Prostate gland (tissue), 2 donors: ENCODE measurements around the gene EFR3B. TPM values are rescaled to one million over a fixed set of nuclear protein-coding genes. Genes with fewer than 3 reads are reported as not detected.

Experiments
- DNase-seq: peaks from one replicate; pipeline ENCODE4 v3.0.0-alpha.2; 2019; ENCODE audit warnings: low spot score
- H3K27ac ChIP-seq, 2 donors: fragments of 200-600 bp; sonication (generic); 2 replicates each; pipeline ENCODE4 v1.5.1; 2017 to 2019
- H3K27me3 ChIP-seq: fragments of 200-600 bp; sonication (generic); replicated peaks from 2 replicates; pipeline ENCODE4 v1.5.1; 2019; ENCODE audit not compliant: insufficient read depth
- H3K36me3 ChIP-seq, 2 donors: fragments of 200-600 bp; sonication (generic); 1 replicate in 1 of 2; 2 replicates in 1 of 2; pipeline versions ENCODE4 v1.5.1 to v1.8.1; 2017 to 2019
- H3K4me1 ChIP-seq: fragments of 200-600 bp; sonication (generic); replicated peaks from 2 replicates; pipeline ENCODE4 v1.5.1; 2019
- H3K4me3 ChIP-seq, 2 donors: fragments of 200-600 bp; sonication (generic); 2 replicates each; pipeline ENCODE4 v1.5.1; 2017 to 2019
- H3K9me3 ChIP-seq: fragments of 200-600 bp; sonication (generic); 2 replicates; pipeline ENCODE4 v1.5.1; 2017
- CTCF ChIP-seq, 4 experiments: fragments of 200-600 bp in 2 of 4; fragments of 450-650 bp in 2 of 4; sonication (generic) in 2 of 4; IDR thresholded peaks; 1 replicate in 3 of 4; 2 replicates in 1 of 4; pipeline ENCODE4 v1.5.1; 2016 to 2019; ENCODE audit warnings: antibody characterized with exemption in 4 of 4, mild to moderate bottlenecking in 2 of 4, moderate library complexity in 2 of 4
- POLR2A ChIP-seq: fragments of 450-650 bp; IDR thresholded peaks from one replicate; pipeline ENCODE4 v1.6.1; 2016; ENCODE audit warnings: antibody characterized with exemption, mild to moderate bottlenecking
- POLR2AphosphoS5 ChIP-seq: sonication (generic); formaldehyde crosslinking; IDR thresholded peaks from one replicate; pipeline ENCODE4 v1.6.1; 2017; ENCODE audit warnings: antibody characterized with exemption
- WGBS: methylation state at CpG from one replicate; pipeline ENCODE4 v1.1.5; 2018; 5-methylcytosine and 5-hydroxymethylcytosine counted together
- intact Hi-C: fragments of 100-400 bp; cut with DNase I; formaldehyde crosslinking; loops from one replicate; pipeline ENCODE4 v1.14.2; 2022
- total RNA-seq, 2 donors: library from RNA; depleted of rRNA; stranded (reverse); fragments of >200 nt; gene quantifications; one replicate each; pipeline ENCODE4 v1.1.0, GENCODE V29; 2016

EFR3B gene
- total RNA-seq, 2 donors from 2014 or later = 0.14 to 1.6 TPM

- no peak for DNase-seq
- TF ChIP-seq CTCF (IDR thresholded peaks at IDR 0.05) = no peak
- TF ChIP-seq POLR2AphosphoS5 = no peak
- no peak for TF ChIP-seq POLR2A
- Histone ChIP-seq H3K4me1 (no peaks in the 10 kb centered on the region), H3K27ac (no peak overlapping the region), H3K9me3 (no peaks in the 10 kb centered on the region), H3K4me3 (no peak overlapping the region), H3K36me3 (no peaks in the 10 kb centered on the region), H3K27me3 (no peaks in the 10 kb centered on the region)
- WGBS = 95% methylated on average over 6 of the region's 6 CpGs
- intact Hi-C loops = no loop called here
Observed at GRCh38 chr2:25174192-25174861, 132.5 kb downstream of the EFR3B start.

GRCh38 chr2:25176138-25176537, 134.3 kb downstream of the EFR3B start:
- H3K36me3 ChIP-seq = no peaks in the 10 kb centered on the region
- intact Hi-C loops = no loop called here
- TF ChIP-seq POLR2A (no peak), POLR2AphosphoS5 (no peak), CTCF (IDR thresholded peaks at IDR 0.05) (no peak)
- H3K4me3 ChIP-seq = no peak overlapping the region
- no peak overlapping the region for H3K27ac ChIP-seq
- H3K27me3 ChIP-seq = no peaks in the 10 kb centered on the region
- H3K4me1 ChIP-seq = no peaks in the 10 kb centered on the region
- H3K9me3 ChIP-seq = no peaks in the 10 kb centered on the region
- 84% methylated on average over 6 of the region's 6 CpGs for WGBS
- DNase-seq = no peak

- TF ChIP-seq POLR2A = no peak
- TF ChIP-seq CTCF (IDR thresholded peaks at IDR 0.05) = no peak
- TF ChIP-seq POLR2AphosphoS5 = no peak
- Histone ChIP-seq H3K27me3 (no peaks in the 10 kb centered on the region), H3K27ac (no peak overlapping the region), H3K4me1 (no peaks in the 10 kb centered on the region), H3K9me3 (no peaks in the 10 kb centered on the region), H3K4me3 (no peak overlapping the region), H3K36me3 (no peaks in the 10 kb centered on the region)
- no peak for DNase-seq
- intact Hi-C loops = no loop called here
- 74% methylated on average over 5 of the region's 5 CpGs for WGBS
Observed at GRCh38 chr2:25176541-25177181, 134.8 kb downstream of the EFR3B start.

GRCh38 chr2:25177211-25177611, 135.3 kb downstream of the EFR3B start:
- no peaks in the 10 kb centered on the region for H3K9me3 ChIP-seq
- no peak overlapping the region for H3K4me3 ChIP-seq
- WGBS = 85% methylated on average over 8 of the region's 8 CpGs
- no peak for TF ChIP-seq POLR2A
- TF ChIP-seq POLR2AphosphoS5 = no peak
- TF ChIP-seq CTCF (IDR thresholded peaks at IDR 0.05) = no peak
- H3K36me3 ChIP-seq = no peaks in the 10 kb centered on the region
- intact Hi-C loops = no loop called here
- H3K4me1 ChIP-seq = no peaks in the 10 kb centered on the region
- H3K27me3 ChIP-seq = no peaks in the 10 kb centered on the region
- DNase-seq = no peak
- no peak overlapping the region for H3K27ac ChIP-seq

- no peaks in the 10 kb centered on the region for H3K4me1 ChIP-seq
- H3K9me3 ChIP-seq = no peaks in the 10 kb centered on the region
- no peaks in the 10 kb centered on the region for H3K36me3 ChIP-seq
- intact Hi-C loops = no loop called here
- no peak overlapping the region for H3K27ac ChIP-seq
- 90% methylated on average over 10 of the region's 10 CpGs for WGBS
- TF ChIP-seq POLR2A = no peak
- no peak for TF ChIP-seq CTCF (IDR thresholded peaks at IDR 0.05)
- no peak for TF ChIP-seq POLR2AphosphoS5
- no peaks in the 10 kb centered on the region for H3K27me3 ChIP-seq
- no peak overlapping the region for H3K4me3 ChIP-seq
- no peak for DNase-seq
Observed at GRCh38 chr2:25178976-25179375, 137.1 kb downstream of the EFR3B start.
